K562 (cell line): ENCODE results near the gene IQSEC3. TPM values are rescaled to one million over a fixed set of nuclear protein-coding genes. Genes with fewer than 3 reads are reported as not detected.

ENCODE experiments used
- ATAC-seq: fragments of 200-7000 bp; cut with Tn5 transposase; 3 replicates; pipeline ENCODE4 v1.9.1; 2020; ENCODE audit warnings: moderate library complexity
- BruUV-seq: library from RNA; stranded (reverse); fragments of 400-500 nt; replicated peaks from 2 replicates; lab custom pipeline; 2021; lab: Mats Ljungman, UMichigan
- CTCF ChIA-PET: fragments of 300-600 bp; formaldehyde crosslinking; extraction: SDS; loops from one replicate; lab custom pipeline; 2021; ENCODE audit warnings: low intra/inter-chr PET ratio; lab: Yijun Ruan, JAX
- POLR2A ChIA-PET: fragments of 300-600, 350-650 bp; sonication (Branson Sonifier 250); formaldehyde crosslinking; extraction: SDS; loops from one replicate; lab custom pipeline; 2021; ENCODE audit warnings: antibody characterized with exemption, inconsistent platforms; lab: Yijun Ruan, JAX
- DNase-seq, 4 experiments: peaks; one replicate each; pipeline versions ENCODE4 v3.0.0 to v3.0.0-alpha.2; 2011 to 2018; ENCODE audit warnings: low spot score in 3 of 4, mixed read lengths in 3 of 4; ENCODE audit errors: extremely low read depth in 1 of 4
- FAIRE-seq: peaks from 2 replicates; lab custom pipeline; 2011; peaks lifted over from hg19 to GRCh38; lab: Jason Lieb, UNC
- H2AFZ ChIP-seq: 2 replicates; pipeline ENCODE4 v1.6.0; 2011; ENCODE audit warnings: low read depth, low read length, control low read depth, inconsistent platforms
- H3K27ac ChIP-seq: fragments of 200-600 bp; 3 replicates; pipeline ENCODE4 v1.8.0; 2011; ENCODE audit warnings: low read depth, mild to moderate bottlenecking, control low read depth, inconsistent platforms, low read length, moderate library complexity, mixed read lengths; ENCODE audit errors: extremely low read depth
- H3K27me3 ChIP-seq, 2 experiments: fragments of 300-600 bp in 1 of 2; 2 replicates in 1 of 2; 3 replicates in 1 of 2; pipeline versions ENCODE4 v1.6.0 to v1.8.0; 2011; ENCODE audit warnings: inconsistent platforms in 2 of 2, low read length in 2 of 2, mild to moderate bottlenecking in 1 of 2, mixed read lengths in 1 of 2, moderate library complexity in 1 of 2; ENCODE audit not compliant: control insufficient read depth in 2 of 2, insufficient read depth in 2 of 2
- H3K36me3 ChIP-seq: fragments of 300-600 bp; 3 replicates; pipeline ENCODE4 v1.8.0; 2011; ENCODE audit warnings: mild to moderate bottlenecking, low read length, inconsistent platforms; ENCODE audit not compliant: control insufficient read depth, insufficient read depth
- H3K4me1 ChIP-seq, 2 experiments: fragments of 200-600 bp in 1 of 2; replicated peaks in 1 of 2; 2 replicates in 1 of 2; 3 replicates in 1 of 2; pipeline versions ENCODE4 v1.5.1 to v1.8.0; 2011; ENCODE audit warnings: inconsistent platforms in 2 of 2, low read length in 2 of 2, mild to moderate bottlenecking in 1 of 2, mixed read lengths in 1 of 2, moderate library complexity in 1 of 2; ENCODE audit not compliant: control insufficient read depth in 2 of 2, insufficient read depth in 2 of 2
- H3K4me2 ChIP-seq: 2 replicates; pipeline ENCODE4 v1.6.1; 2011; ENCODE audit warnings: low read length, control low read depth, inconsistent platforms, mixed read lengths; ENCODE audit not compliant: insufficient read depth
- H3K4me3 ChIP-seq: fragments of 200-600 bp; sonication (generic), shearing (Covaris generic); 2 replicates; pipeline ENCODE4 v1.5.1; 2016; ENCODE audit warnings: control low read depth, inconsistent platforms
- H3K79me2 ChIP-seq: fragments of 200-600 bp; 3 replicates; pipeline ENCODE4 v1.8.0; 2011; ENCODE audit warnings: low read length, inconsistent platforms; ENCODE audit not compliant: control insufficient read depth, insufficient read depth
- H3K9ac ChIP-seq, 2 experiments: 2 replicates each; pipeline versions ENCODE4 v1.6.0 to v1.6.1; 2011; ENCODE audit warnings: low read depth in 2 of 2, low read length in 2 of 2, control low read depth in 1 of 2, inconsistent platforms in 1 of 2, mild to moderate bottlenecking in 1 of 2, mixed read lengths in 1 of 2; ENCODE audit not compliant: insufficient read depth in 1 of 2
- H3K9me1 ChIP-seq: one replicate; pipeline ENCODE4 v1.6.0; 2011; ENCODE audit warnings: inconsistent platforms, mild to moderate bottlenecking, low read length, moderate library complexity; ENCODE audit not compliant: control insufficient read depth, insufficient read depth
- H3K9me3 ChIP-seq: replicated peaks from 2 replicates; pipeline ENCODE4 v1.5.1; 2011; ENCODE audit warnings: low read depth, low read length, inconsistent platforms; ENCODE audit not compliant: control insufficient read depth, insufficient read depth
- H4K20me1 ChIP-seq: replicated peaks from 2 replicates; pipeline ENCODE4 v1.6.1; 2011; ENCODE audit warnings: low read length, inconsistent platforms, mixed read lengths; ENCODE audit not compliant: control insufficient read depth, insufficient read depth
- CBX1 ChIP-seq: sonication (generic); IDR thresholded peaks from 2 replicates; pipeline ENCODE4 v1.6.1; 2016; ENCODE audit warnings: antibody characterized with exemption, low read depth, mild to moderate bottlenecking
- FOXK1 ChIP-seq: sonication (generic); formaldehyde crosslinking; IDR thresholded peaks from 2 replicates; pipeline ENCODE4 v1.8.0; 2022; ENCODE audit warnings: missing genetic modification reagents, mild to moderate bottlenecking, borderline replicate concordance
- FOXK2 ChIP-seq, 2 experiments: fragments of 450-650 bp; IDR thresholded peaks in 1 of 2; conservative IDR thresholded peaks in 1 of 2; 2 replicates each; pipeline ENCODE4 v1.6.1; 2016; ENCODE audit warnings: low read depth in 2 of 2, mild to moderate bottlenecking in 1 of 2
- HCFC1 ChIP-seq: IDR thresholded peaks from 2 replicates; pipeline ENCODE4 v1.6.1; 2012; ENCODE audit warnings: low read depth, low read length, improper control_type of control experiment
- HNRNPLL ChIP-seq: fragments of 200-400 bp; formaldehyde crosslinking; IDR thresholded peaks from 2 replicates; pipeline ENCODE4 v1.6.1; 2017; ENCODE audit warnings: low read length, low read depth, mild to moderate bottlenecking; ENCODE audit not compliant: poor library complexity, severe bottlenecking
- MEF2A ChIP-seq: IDR thresholded peaks from 2 replicates; pipeline ENCODE4 v1.6.1; 2011; ENCODE audit warnings: low read depth, mild to moderate bottlenecking, low read length, moderate library complexity; ENCODE audit not compliant: control insufficient read depth
- MTA1 ChIP-seq: fragments of 450-650 bp; IDR thresholded peaks from 2 replicates; pipeline ENCODE4 v1.6.1; 2017; ENCODE audit warnings: borderline replicate concordance
- NFXL1 ChIP-seq: fragments of 450-650 bp; formaldehyde crosslinking; IDR thresholded peaks from 2 replicates; pipeline ENCODE4 v1.4.0; 2021; ENCODE audit warnings: mild to moderate bottlenecking
- PCBP1 ChIP-seq: fragments of 200-400 bp; formaldehyde crosslinking; IDR thresholded peaks from 2 replicates; pipeline ENCODE4 v1.6.1; 2018; ENCODE audit warnings: mild to moderate bottlenecking, low read depth, low read length; ENCODE audit not compliant: poor library complexity, severe bottlenecking
- PURB ChIP-seq: sonication (generic); formaldehyde crosslinking; IDR thresholded peaks from 2 replicates; pipeline ENCODE4 v1.9.0; 2021; ENCODE audit warnings: low read depth, mild to moderate bottlenecking, missing genetic modification reagents
- SMC3 ChIP-seq: conservative IDR thresholded peaks from 2 replicates; pipeline ENCODE4 v1.6.1; 2011; ENCODE audit warnings: low read depth, low read length, improper control_type of control experiment; ENCODE audit not compliant: insufficient read depth
- ZBTB11 ChIP-seq, 3 experiments: fragments of 200-800 bp in 1 of 3; fragments of 250-450 bp in 1 of 3; fragments of 450-650 bp in 1 of 3; sonication (Bioruptor Pico) in 1 of 3; sonication (Bioruptor generic) in 1 of 3; formaldehyde crosslinking in 1 of 3; IDR thresholded peaks; 2 replicates each; pipeline versions ENCODE4 v1.6.1 to v1.8.0; 2016 to 2022; ENCODE audit warnings: mild to moderate bottlenecking in 2 of 3, missing genetic modification characterization in 2 of 3, missing compliant biosample characterization in 1 of 3, moderate library complexity in 1 of 3
- ZBTB9 ChIP-seq: fragments of 450-650 bp; formaldehyde crosslinking; IDR thresholded peaks from 2 replicates; pipeline ENCODE4 v1.4.0; 2020; ENCODE audit warnings: mild to moderate bottlenecking, moderate library complexity
- ZNF121 ChIP-seq: sonication (generic); formaldehyde crosslinking; conservative IDR thresholded peaks from 2 replicates; pipeline ENCODE4 v1.8.0; 2022; ENCODE audit warnings: missing genetic modification reagents
- WGBS: fragments of 100-300 bp; shearing (Covaris generic); methylation state at CpG from one replicate; pipeline ENCODE4 v1.1.6; 2016; ENCODE audit warnings: low coverage, mixed read lengths; ENCODE audit not compliant: insufficient coverage; ENCODE audit errors: missing lambda C conversion rate; 5-methylcytosine and 5-hydroxymethylcytosine counted together
- in situ Hi-C: fragments of 300-500 bp; cut with MboI; formaldehyde crosslinking; loops from 4 replicates; pipeline ENCODE4 v1.15.0; 2018; ENCODE audit warnings: inconsistent platforms, mixed read lengths
- intact Hi-C: fragments of 100-400 bp; cut with micrococcal nuclease; formaldehyde crosslinking; loops from 2 replicates; pipeline ENCODE4 v1.14.2; 2022
- polyA plus RNA-seq, 8 experiments: library from polyadenylated mRNA; depleted of rRNA in 4 of 8; stranded (reverse) in 5 of 8; unstranded in 3 of 8; fragments of >200 nt; fragmentation: Nextera tagmentation in 2 of 8; fragmentation: Illumina TruSeq in 1 of 8; extraction: Ambion mirVana in 2 of 8; extraction: Trizol in 1 of 8; gene quantifications; 2 replicates each; pipeline versions ENCODE4 v1.2.1 to v1.2.3, GENCODE V29; 2011 to 2014; ENCODE audit warnings: inconsistent platforms in 1 of 8, missing spikeins in 1 of 8
- total RNA-seq, 7 experiments: library from RNA; depleted of rRNA in 6 of 7; stranded (reverse); fragments of >200 nt in 6 of 7; fragmentation: Illumina TruSeq in 2 of 7; extraction: Trizol in 2 of 7; gene quantifications; 2 replicates each; pipeline versions ENCODE4 v1.2.1 to v1.2.3, GENCODE V29; 2011 to 2021; ENCODE audit warnings: low replicate concordance in 1 of 7

Gene IQSEC3
- total and polyA plus RNA-seq, 9 of the 15 experiments (the other 6 are each of a cell fraction or from before 2014, with no cell fraction given), result under 0.01 to 0.25 (median 0.08) TPM; not detected in 3

GRCh38 chr12:171276-171675 lies 104.7 kb downstream of the IQSEC3 start:
- WGBS, result 16% methylated on average over 8 of the region's 10 CpGs
- BruUV-seq, result no TSS peak
- H3K4me2 ChIP-seq, result no peak overlapping the region; the same call in 1 of the 2 replicates
- H3K27me3 ChIP-seq, result peaks cover 5 to 63% of the 10 kb centered on the region in 2 experiments; a peak in 3 of 5 replicates
- POLR2A ChIA-PET, result interaction anchor here (0.6 kb wide), 1 partner anchor 13 kb away, joined by 3 read pairs; no protein-coding TSS in a partner anchor
- no peak overlapping the region for H3K27ac ChIP-seq
- CTCF ChIA-PET, result no interaction called here
- no peak for ATAC-seq
- H3K9me3 ChIP-seq, result no peaks in the 10 kb centered on the region
- no peak overlapping the region for H2AFZ ChIP-seq
- DNase-seq, result no peak
- H3K9me1 ChIP-seq, result no peaks in the 10 kb centered on the region
- H3K4me3 ChIP-seq, result no peak overlapping the region
- no peaks in the 10 kb centered on the region for H3K79me2 ChIP-seq
- FAIRE-seq, result no peak
- intact Hi-C loops, result no loop called here
- no peaks in the 10 kb centered on the region for H4K20me1 ChIP-seq
- in situ Hi-C loops, result no loop called here
- peaks cover 0 to 26% of the 10 kb centered on the region in 2 experiments; a peak in 3 of 5 replicates for H3K4me1 ChIP-seq
- H3K36me3 ChIP-seq, result no peaks in the 10 kb centered on the region
- no peak overlapping the region for H3K9ac ChIP-seq
- TF ChIP-seq PCBP1 (no peak), SMC3 (no peak), FOXK1 (CRISPR knock-in tag) (no peak), CBX1 (no peak), PURB (no peak), MTA1 (no peak), ZBTB11 (CRISPR knock-in tag; IDR thresholded peaks at IDR 0.05) (no peak), MEF2A (no peak), FOXK2 (conservative IDR thresholded peaks at IDR 0.05 in 1 of 2, IDR thresholded peaks at IDR 0.05 in 1 of 2; ENCODE audit: low read depth in 2 of 2) (no peak), HCFC1 (no peak), NFXL1 (no peak), ZBTB9 (CRISPR knock-in tag) (no peak), ZNF121 (CRISPR knock-in tag) (no peak), HNRNPLL (no peak)
